Measurements from ENCODE around the gene GREB1L. TPM values are rescaled to one million over a fixed set of nuclear protein-coding genes. Genes with fewer than 3 reads are reported as not detected.
A peak's percentile ranks its signal among the peaks of the same experiment; 100 is the strongest.

GREB1L gene
- total and polyA plus RNA-seq, 2 experiments from 2014 or later = 14.0 to 16.8 TPM

DNA sequence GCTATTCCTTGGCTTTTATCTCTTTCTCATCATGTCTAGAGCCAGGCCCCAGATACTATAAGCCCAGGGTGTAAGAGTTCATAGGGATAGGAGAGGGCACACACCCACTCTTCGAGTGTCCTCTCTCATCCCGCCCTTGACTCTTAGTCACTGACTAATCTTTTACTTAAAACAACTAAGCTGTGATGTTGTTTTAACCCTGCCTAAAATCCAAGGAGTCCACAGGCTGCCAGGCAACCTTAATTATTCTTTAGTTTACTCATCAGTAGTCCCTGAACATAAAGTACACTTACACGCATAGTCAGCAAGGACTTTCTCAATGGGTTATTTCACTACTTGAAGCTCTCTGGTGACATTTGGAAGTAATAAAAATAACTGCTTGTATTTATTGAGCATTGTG is 28.4 kb downstream of the GREB1L start:
- Histone ChIP-seq H3K27ac (no peak overlapping the region), H3K36me3 (replicated peaks; ENCODE audit: insufficient read depth, low read depth) (no peaks in the 10 kb centered on the region), H3K9me3 (ENCODE audit: low read depth) (no peaks in the 10 kb centered on the region), H3K79me2 (no peaks in the 10 kb centered on the region), H3K27me3 (no peaks in the 10 kb centered on the region), H4K20me1 (ENCODE audit: insufficient read depth, poor library complexity, severe bottlenecking) (no peaks in the 10 kb centered on the region), H3K4me1 (ENCODE audit: insufficient read depth) (peaks cover 4% of the 10 kb centered on the region), H3K4me2 (no peak overlapping the region), H2AFZ (no peak overlapping the region), H3K4me3 (no peak overlapping the region), H3K9me2 (replicated peaks; ENCODE audit: insufficient read depth) (no peaks in the 10 kb centered on the region)
- TF ChIP-seq, protein P1, sequence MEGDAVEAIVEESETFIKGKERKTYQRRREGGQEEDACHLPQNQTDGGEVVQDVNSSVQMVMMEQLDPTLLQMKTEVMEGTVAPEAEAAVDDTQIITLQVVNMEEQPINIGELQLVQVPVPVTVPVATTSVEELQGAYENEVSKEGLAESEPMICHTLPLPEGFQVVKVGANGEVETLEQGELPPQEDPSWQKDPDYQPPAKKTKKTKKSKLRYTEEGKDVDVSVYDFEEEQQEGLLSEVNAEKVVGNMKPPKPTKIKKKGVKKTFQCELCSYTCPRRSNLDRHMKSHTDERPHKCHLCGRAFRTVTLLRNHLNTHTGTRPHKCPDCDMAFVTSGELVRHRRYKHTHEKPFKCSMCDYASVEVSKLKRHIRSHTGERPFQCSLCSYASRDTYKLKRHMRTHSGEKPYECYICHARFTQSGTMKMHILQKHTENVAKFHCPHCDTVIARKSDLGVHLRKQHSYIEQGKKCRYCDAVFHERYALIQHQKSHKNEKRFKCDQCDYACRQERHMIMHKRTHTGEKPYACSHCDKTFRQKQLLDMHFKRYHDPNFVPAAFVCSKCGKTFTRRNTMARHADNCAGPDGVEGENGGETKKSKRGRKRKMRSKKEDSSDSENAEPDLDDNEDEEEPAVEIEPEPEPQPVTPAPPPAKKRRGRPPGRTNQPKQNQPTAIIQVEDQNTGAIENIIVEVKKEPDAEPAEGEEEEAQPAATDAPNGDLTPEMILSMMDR (IDR thresholded peaks at IDR 0.05; ENCODE audit: poor library complexity) = no peak
- TF ChIP-seq EZH2phosphoT487 (IDR thresholded peaks at IDR 0.05; ENCODE audit: low read depth, severe bottlenecking, unreplicated experiment) = no peak
- no peak for TF ChIP-seq EZH2 (IDR thresholded peaks at IDR 0.05; ENCODE audit: borderline replicate concordance)
- DNase-seq (ENCODE audit: low spot score) = peak; percentile 45
- 49% methylated on average over 3 of the region's 3 CpGs for WGBS (ENCODE audit: low lambda C conversion rate, missing lambda C conversion rate)

DNA sequence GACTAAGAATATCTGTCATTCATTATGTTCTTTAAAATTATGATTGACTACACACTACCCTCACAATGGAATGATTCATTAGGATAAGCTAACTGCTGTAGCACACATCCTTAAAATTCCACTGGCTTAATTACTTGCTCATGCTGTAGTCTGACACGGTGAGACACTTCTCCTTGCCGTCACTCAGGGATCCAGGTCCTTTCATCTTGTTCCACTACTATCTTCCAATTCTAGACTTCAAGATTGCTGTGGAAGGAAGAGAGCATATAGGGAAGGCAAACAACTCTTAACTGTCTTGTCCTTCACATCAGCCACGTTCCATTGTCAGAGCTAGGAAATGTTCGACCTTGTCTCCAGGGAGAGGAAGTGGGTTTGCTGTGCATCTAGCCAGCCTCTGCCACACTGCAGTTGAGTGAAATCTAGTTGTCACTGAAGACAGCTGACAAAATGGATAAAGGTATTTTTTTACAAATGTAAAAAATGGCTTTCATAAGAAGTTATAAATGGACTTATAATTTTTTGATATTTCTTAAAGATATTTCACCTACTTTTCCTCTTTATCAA is 30.1 kb downstream of the GREB1L start:
- H3K9me3 ChIP-seq (ENCODE audit: low read depth) = no peaks in the 10 kb centered on the region
- H3K36me3 ChIP-seq (replicated peaks; ENCODE audit: insufficient read depth, low read depth) = no peaks in the 10 kb centered on the region
- no peaks in the 10 kb centered on the region for H3K4me1 ChIP-seq (ENCODE audit: insufficient read depth)
- H3K4me2 ChIP-seq = no peak overlapping the region
- TF ChIP-seq EZH2 (IDR thresholded peaks at IDR 0.05; ENCODE audit: borderline replicate concordance) (no peak), EZH2phosphoT487 (IDR thresholded peaks at IDR 0.05; ENCODE audit: low read depth, severe bottlenecking, unreplicated experiment) (no peak)
- TF ChIP-seq, protein P1 (IDR thresholded peaks at IDR 0.05; ENCODE audit: poor library complexity) = no peak
- WGBS (ENCODE audit: low lambda C conversion rate, missing lambda C conversion rate) = 52% methylated on average over 4 of the region's 4 CpGs
- no peaks in the 10 kb centered on the region for H3K27me3 ChIP-seq
- H3K4me3 ChIP-seq = no peak overlapping the region
- no peaks in the 10 kb centered on the region for H3K9me2 ChIP-seq (replicated peaks; ENCODE audit: insufficient read depth)
- no peaks in the 10 kb centered on the region for H3K79me2 ChIP-seq
- no peak overlapping the region for H2AFZ ChIP-seq
- no peak overlapping the region for H3K27ac ChIP-seq
- H4K20me1 ChIP-seq (ENCODE audit: insufficient read depth, poor library complexity, severe bottlenecking) = no peaks in the 10 kb centered on the region
- DNase-seq (ENCODE audit: low spot score) = no peak

DNA sequence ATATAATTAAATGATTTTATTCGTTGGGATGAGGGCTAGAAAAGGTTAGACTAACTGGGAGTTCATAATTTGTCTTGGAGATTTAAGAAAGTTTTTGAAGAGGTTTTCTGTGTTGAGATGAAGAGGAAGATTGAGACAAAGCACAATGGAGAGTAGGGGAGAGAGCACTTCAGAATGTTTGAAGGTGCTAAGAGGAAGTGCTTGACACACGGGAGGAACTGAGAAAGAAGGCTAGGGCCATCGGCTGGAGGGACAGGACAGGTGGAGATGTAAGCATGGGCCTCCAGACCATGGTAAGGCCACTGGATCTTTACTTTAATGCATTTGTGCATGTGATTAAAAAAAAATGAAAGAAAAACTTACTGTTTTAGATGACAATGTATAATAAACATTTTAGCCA is 31.5 kb downstream of the GREB1L start:
- H3K27ac ChIP-seq = no peak overlapping the region
- WGBS (ENCODE audit: low lambda C conversion rate, missing lambda C conversion rate) = 75% methylated on average over 3 of the region's 3 CpGs
- no peaks in the 10 kb centered on the region for H3K4me1 ChIP-seq (ENCODE audit: insufficient read depth)
- no peak overlapping the region for H3K4me2 ChIP-seq
- H3K4me3 ChIP-seq = no peak overlapping the region
- TF ChIP-seq EZH2 (IDR thresholded peaks at IDR 0.05; ENCODE audit: borderline replicate concordance) (no peak), EZH2phosphoT487 (IDR thresholded peaks at IDR 0.05; ENCODE audit: low read depth, severe bottlenecking, unreplicated experiment) (no peak)
- TF ChIP-seq, protein P1 (IDR thresholded peaks at IDR 0.05; ENCODE audit: poor library complexity) = no peak
- H3K36me3 ChIP-seq (replicated peaks; ENCODE audit: insufficient read depth, low read depth) = no peaks in the 10 kb centered on the region
- no peaks in the 10 kb centered on the region for H3K9me3 ChIP-seq (ENCODE audit: low read depth)
- no peaks in the 10 kb centered on the region for H3K9me2 ChIP-seq (replicated peaks; ENCODE audit: insufficient read depth)
- H3K27me3 ChIP-seq = no peaks in the 10 kb centered on the region
- H3K79me2 ChIP-seq = no peaks in the 10 kb centered on the region
- H2AFZ ChIP-seq = no peak overlapping the region
- DNase-seq (ENCODE audit: low spot score) = no peak
- no peaks in the 10 kb centered on the region for H4K20me1 ChIP-seq (ENCODE audit: insufficient read depth, poor library complexity, severe bottlenecking)
